Stimulated activated CD4-positive, alpha-beta T cell treated with anti-CD3 and anti-CD28 coated beads, Interleukin-15, amount 100 ng/mL, for 1 hour (primary cell): Measurements from ENCODE around the gene OXSR1.
"Not testable (repeated sequence)": the region's sequence is repeated elsewhere in the genome, so short reads cannot be mapped to it uniquely, and the experiment has no call there.

Source experiments
- DNase-seq, 2 donors: peaks; one replicate each; pipeline ENCODE4 v3.0.0-alpha.2; 2020; ENCODE audit warnings: low read depth in 1 of 2, low spot score in 1 of 2

The OXSR1 gene

GRCh38 chr3:38163841-38164642 lies 1.3 kb upstream of the OXSR1 start:
- DNase-seq: no peak

- DNase-seq: no peak
Measured at GRCh38 chr3:38164643-38164951, 740 bp upstream of the OXSR1 start.

DNA sequence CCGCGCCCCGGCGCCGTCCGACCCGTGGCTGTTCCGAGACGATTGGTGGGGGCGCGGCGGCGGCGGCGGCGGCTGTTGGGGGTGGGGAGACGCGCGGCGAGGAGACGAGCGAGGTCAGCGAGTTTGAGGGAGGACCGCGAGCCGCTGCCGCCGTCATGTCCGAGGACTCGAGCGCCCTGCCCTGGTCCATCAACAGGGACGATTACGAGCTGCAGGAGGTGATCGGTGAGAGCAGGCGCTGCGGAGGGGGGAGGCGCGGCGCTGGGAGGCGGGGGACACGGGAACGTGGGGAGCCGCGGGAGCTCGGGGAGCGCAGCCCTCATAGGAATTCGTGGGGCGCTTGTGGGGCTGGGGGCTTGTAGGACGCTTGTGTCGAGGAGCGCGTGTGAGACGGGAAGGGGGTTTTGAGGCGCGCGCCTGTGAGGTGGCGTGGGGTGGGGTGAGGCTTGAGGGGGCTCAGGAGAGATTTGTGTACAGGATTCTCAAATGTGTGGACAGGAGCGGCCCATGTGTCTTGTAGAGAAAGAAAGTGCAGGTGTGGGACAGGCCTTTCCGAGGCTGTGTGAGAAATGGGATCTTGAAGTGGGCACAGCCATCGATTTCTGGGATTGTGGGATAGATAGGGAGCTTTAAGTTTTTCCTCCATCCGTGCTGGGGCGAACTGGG lies 518 bp downstream of the OXSR1 start:
- DNase-seq: no peak

DNA sequence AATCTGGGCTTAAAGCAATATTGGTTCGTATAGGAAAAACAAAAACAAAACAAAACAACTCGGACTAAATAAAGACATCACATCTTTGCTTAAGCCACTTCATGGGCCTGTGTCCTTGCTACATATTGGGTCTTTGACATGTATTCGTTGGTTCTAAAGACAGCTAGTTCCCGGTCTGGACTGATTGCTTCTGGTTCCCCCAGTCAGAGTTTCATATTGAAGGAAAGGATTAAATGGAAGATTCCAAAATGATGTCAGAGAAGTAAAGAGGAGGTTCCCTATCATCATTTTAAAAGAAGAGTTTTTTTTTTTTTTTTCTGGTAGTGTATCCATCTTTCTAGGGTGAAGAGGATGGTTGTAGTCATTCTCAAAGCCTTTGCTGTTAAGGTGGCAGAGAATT lies 2.3 kb downstream of the OXSR1 start:
- DNase-seq: no peak

GRCh38 chr3:38168151-38169026 lies 3.1 kb downstream of the OXSR1 start:
- no peak for DNase-seq

DNA sequence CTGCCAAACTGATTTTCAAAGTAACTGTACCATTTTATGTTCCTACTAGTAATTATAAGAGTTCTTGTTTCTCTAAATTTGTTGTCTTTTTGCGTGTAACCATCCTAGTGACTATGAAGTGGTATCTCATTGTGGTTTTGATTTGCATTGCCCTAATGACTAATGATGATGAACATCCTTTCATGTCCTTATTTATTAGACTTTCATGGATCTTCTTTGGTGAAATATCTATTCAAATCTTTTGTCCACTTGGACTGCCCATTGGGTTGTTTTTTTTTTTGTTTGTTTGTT lies 3.6 kb downstream of the OXSR1 start:
- no peak for DNase-seq

- no peak for DNase-seq
Measured at GRCh38 chr3:38170722-38171121, 5.4 kb downstream of the OXSR1 start.

GRCh38 chr3:38171622-38172021 lies 6.3 kb downstream of the OXSR1 start:
- DNase-seq: no peak

GRCh38 chr3:38173834-38174418 lies 8.6 kb downstream of the OXSR1 start:
- DNase-seq: no peak

- DNase-seq: no peak
Measured at GRCh38 chr3:38177181-38177580, 11.8 kb downstream of the OXSR1 start.

GRCh38 chr3:38186781-38187180 lies 21.4 kb downstream of the OXSR1 start:
- DNase-seq: no peak

DNA sequence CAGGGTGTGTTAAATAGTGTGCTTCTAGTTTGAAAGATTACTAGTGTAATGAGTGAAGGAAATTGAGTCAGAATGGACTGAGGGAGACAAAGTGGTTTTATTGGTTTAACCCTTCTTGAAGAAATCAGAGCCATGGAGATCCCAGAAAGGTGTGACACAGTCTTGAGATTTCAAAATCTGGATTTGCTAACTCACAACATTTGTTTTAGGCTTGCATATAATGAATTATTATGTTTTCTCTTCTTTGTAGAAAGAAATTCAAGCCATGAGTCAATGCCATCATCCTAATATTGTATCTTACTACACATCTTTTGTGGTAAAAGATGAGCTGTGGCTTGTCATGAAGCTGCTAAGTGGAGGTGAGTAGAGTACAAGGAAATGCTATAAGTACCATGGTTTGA lies 25.1 kb downstream of the OXSR1 start:
- no peak for DNase-seq

GRCh38 chr3:38202931-38203330 lies 37.6 kb downstream of the OXSR1 start:
- not testable (repeated sequence) for DNase-seq

DNA sequence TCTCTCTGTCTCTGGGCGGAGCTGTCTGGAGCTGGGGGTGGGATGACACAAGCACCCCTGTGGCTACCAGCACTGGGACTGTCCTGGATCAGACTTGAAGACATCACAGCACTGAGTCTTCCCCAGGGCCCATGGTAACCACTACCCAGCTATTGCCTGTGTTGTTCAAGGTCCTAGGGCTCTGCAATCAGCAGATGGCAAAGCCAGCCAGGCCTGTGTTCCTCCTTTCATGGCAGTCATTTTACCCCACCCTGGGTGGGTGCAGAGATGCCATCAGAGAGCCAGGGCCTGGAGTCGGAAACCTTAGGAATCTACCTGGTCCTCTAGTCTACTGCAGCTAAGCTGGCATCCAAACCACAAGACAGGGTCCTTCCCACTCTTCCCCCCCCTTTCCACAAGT lies 38.4 kb downstream of the OXSR1 start:
- DNase-seq: no peak

- DNase-seq: no peak
Measured at GRCh38 chr3:38204599-38205471, 39.5 kb downstream of the OXSR1 start.

- DNase-seq: no peak
Measured at GRCh38 chr3:38205472-38205805, 40.1 kb downstream of the OXSR1 start.

DNA sequence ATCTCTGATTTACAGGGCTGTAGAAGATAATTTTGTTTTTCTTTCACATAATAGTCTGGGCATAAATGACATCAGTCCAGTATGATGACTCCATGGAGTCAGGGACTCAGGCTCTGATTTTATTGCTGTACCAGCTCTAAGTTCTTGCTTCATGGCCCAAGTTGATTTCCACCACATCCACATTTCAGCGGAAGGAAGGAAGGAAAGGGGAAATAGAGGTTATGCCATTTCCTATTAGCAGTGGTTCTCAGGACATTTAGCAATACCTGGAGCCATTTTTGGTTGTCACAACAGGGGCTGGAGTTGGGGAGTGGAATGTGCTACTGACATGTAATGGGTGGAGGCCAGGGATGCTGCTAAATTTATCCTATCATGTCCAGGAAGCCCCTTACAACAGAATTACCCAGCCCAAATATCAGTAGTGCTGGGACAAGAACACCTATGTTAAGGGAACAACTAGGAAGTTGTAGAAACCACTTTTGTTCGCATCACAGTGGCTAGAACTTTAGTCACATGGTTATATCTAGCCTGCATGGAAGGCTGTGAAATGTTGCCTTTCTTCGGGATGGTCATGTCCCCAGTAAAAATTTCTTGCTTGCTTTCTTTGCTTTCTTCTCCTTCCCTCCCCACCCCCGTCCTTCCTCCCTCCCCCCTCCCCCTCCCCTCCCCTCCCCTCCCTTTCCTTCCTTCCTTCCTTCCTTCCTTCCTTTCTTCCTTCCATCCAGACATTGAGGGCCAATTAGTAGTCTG lies 42.1 kb downstream of the OXSR1 start:
- no peak for DNase-seq

DNA sequence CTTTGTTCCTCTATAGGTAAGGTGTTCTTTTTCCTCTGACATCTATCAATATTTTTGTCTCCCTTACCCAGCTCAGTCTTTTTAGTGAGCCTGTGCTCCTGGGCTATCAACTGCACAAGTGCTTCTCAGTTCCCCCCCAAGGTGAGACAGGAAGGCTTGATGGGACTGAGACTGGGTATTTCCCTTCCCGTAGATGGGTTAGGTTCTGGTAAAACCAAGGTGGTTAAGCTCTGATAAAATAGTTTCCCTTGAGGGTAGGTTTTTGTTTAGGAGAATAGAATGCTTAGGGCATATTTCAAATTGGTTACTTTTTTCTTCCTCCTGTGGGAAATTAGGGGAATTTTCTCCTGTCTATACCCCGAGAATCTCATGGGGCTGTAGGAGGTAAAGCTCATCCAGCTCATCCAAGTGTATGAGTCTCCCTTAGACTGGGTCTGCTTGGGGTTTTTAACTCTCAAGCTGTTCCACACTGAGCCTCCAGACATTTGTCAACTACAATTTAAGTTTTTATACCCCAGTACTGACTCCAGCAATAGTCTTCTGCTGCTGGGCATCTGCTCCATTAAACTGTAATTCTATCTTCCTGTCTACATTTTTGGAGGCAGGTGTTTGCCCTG lies 44.9 kb downstream of the OXSR1 start:
- no peak for DNase-seq

DNA sequence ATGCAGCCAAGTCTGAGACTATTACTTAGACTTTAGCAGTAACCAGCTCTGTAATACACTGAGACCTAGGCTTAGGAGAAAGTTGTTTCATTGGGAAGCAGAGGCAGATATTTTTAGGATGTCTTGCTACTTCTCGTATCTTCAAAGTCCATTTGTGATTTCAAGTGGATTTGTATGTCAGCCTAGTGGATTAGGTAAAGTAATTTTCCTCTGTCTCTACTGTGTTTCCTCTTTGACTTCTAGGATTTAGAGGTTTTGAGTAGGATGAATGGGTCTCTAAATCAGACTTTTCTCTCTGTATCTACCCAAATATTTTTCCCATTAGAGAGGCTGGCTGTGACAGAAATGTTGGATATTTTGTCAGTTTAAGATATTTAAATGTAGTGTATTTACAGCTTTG lies 46.8 kb downstream of the OXSR1 start:
- DNase-seq: no peak

GRCh38 chr3:38214560-38214959 lies 49.2 kb downstream of the OXSR1 start:
- DNase-seq: no peak
